ENCODE data around the gene KLF7.

The KLF7 gene

DNA sequence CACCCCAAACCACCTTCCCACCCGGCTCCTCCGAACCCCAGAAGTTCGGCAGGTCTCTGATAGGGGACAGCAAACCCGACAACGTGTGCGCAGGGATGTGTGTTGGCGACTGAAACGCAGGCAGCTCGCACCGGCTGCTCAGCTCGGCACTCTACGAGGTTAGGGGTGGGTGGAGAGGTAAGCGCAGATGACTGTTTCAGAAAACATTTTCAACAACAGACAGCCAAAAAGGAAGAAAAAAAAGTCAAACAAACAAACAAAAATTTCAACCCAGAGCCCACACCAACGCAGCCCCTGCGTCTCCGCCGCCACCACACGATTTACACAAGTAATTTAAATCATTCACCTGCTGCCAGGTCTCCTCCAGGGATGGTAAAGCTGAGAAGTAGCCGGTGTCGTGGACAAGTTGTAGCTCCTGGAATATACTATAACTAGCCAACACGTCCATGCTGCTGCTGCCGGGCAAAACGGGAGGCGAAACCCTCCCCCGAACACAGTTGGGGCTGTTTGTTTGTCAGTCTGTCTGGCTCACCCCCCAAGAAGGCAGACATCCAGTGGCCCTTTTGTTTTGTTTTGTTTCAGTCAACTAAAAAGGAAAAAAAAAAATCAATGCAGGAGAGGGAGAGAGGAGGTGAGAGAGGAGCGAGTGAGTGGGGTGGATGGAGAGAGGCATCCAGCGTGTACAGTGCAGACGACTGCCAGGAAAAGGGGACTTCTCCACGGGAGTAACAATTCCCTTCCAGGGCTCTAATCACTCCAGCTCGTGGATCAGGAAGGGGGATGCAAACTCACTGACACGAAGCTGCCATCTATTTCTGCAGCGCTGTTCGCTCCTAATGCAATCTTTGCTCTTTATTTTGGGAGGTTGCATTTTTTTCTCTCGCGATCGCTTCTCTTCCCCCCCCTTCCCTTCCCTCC, at the start of gene KLF7:
Gene KLF7 (minus strand): TSS at position 828 of the 918 bp plus-strand sequence. CDS start 380 bp downstream, at position 448.
- peak in 1 of 2 experiments; percentile 42 for DNase-seq

- DNase-seq: no peak
Observed at GRCh38 chr2:207215308-207215707, 49.6 kb upstream of the KLF7 start.

GRCh38 chr2:207214446-207214845, 48.7 kb upstream of the KLF7 start:
- DNase-seq: no peak

GRCh38 chr2:207206011-207206410, 40.3 kb upstream of the KLF7 start:
- no peak for DNase-seq

- no peak for DNase-seq
Observed at GRCh38 chr2:207205173-207205957, 39.6 kb upstream of the KLF7 start.

DNA sequence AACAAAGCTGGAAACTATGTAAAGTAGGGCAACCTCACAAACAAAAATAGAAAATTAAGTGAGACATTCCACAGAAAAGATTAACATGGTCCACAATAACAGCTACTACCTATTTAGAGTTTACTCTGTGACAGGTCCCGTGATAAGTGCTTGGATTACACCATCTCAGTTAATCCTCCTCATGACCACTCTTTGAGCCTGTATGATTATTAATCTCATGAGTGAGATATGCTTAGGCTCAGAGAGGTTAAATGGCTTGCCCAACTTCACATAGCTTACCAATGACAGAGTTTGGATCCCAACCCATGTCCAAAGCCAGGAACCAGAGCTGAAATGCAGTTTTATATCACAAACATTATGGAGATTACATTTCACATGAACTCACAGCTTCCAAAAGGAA, 37.3 kb upstream of the KLF7 start:
- DNase-seq: no peak

DNA sequence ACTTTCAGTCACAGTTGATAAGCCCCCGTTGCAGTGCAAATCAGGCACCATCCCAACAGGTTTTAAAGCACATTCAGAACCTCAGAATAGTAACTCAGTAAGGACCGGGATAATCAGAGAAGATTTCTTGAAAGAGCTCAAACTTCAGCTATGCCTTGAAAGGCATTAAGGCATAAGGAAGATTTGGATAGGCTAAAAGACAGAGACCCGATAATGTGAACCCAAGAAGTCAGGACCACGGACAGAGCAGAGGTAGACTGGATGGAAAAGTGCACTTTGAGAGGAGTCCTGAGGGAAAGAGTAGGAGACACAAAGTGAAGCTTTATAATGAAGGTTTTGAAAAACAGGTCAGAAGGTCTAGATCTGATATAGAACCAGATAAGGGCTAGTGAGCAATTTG, 36.9 kb upstream of the KLF7 start:
- peak; percentile 11 to 24 for DNase-seq

- no peak for DNase-seq
Observed at GRCh38 chr2:207201416-207201815, 35.7 kb upstream of the KLF7 start.

- DNase-seq: no peak
Observed at GRCh38 chr2:207200136-207200535, 34.4 kb upstream of the KLF7 start.

- no peak for DNase-seq
Observed at GRCh38 chr2:207194028-207194427, 28.3 kb upstream of the KLF7 start.

DNA sequence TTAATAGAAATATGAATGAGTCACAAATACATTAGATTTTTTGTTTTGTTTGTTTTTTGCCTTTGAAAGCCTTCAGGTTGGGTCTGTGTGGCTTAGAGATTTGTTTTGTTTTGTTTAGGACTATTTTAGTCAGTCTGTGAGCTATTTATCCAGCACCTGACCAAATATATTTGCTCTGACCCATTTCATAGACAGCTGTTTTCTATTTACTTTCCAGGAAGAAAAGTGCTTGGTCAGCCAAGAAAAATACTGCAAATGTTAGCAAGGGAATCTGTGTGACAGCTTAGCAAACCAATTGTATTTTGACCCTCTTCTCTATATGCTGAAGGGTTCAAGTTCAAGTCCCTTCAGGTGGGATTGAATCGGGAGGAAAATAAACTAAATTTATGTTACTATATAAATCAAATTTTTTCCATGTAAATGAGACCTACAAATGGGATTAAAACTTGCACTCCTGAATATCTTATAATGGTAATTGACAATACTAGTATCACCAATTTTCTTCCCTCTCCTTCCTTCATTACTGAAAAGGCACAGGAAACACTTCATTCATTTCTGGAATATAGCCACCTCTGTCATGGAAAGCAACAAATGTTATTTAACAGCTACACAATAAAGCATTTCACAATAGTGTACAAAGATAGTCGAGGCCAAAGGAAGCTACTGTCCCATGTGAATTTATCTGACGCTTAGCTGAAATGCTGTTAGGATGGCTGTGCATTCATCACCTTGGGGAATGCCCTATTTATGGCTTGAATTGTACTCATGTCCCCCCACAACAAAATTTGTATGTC, 23.1 kb upstream of the KLF7 start:
- DNase-seq: no peak

DNA sequence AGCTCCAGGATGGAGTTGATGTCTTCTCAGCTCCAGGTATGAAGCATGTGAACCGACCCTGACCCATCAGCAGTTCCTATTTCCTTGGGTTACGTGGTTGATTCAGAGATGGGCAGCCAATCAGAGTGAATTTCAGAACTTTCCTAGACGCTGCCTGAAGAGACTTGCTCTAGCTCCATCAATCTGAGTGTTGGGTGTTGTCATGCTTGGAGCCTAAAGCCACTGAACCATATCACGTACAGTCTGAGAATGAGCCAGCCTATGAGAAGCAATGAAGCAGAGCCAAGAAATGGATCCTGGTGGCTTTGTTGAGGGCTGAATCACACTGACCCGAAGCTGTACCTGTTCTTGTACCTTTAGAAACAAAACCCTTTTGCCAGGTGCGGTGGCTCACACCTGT, 19.6 kb upstream of the KLF7 start:
- no peak for DNase-seq

DNA sequence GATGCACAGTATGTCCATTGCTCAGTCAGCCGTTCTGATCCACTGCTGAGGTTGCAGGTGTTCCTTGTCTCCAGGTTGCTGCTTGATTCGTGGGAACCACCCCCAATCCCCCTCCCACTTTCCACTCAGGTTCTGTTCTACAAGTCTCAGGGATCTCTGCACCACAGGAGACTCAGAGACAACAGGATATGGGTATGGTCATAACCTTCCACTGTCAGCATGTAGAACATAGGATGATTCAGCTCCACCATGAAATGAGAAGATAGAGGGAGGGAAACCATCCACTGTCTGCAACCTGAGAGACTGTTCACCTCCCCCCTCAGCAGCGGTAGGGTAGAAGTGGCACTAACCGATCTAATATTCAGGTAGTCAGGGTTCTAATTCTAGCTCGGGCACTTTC, 19.0 kb upstream of the KLF7 start:
- DNase-seq: no peak

DNA sequence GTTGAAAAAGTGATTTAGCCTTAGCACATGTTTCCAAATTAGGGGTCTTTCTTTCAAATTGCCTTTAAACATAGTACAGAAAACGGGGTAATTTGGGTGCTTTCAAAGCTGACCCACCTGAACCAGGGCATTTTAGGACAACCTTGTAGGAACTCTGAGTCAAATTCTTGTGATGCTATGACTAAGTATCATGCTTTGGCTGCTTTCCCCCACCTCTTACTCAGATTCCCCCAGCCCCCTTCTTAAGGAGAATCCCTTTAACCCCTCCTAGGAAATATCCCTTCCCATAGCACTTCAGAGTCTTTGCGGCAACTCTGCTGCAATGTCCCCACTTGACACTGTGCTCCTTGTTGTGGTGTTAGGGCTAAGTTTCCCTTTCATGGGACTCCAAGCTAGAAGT, 18.6 kb upstream of the KLF7 start:
- DNase-seq: no peak

GRCh38 chr2:207183506-207183905, 17.8 kb upstream of the KLF7 start:
- DNase-seq: no peak

- no peak for DNase-seq
Observed at GRCh38 chr2:207182911-207183310, 17.2 kb upstream of the KLF7 start.

DNA sequence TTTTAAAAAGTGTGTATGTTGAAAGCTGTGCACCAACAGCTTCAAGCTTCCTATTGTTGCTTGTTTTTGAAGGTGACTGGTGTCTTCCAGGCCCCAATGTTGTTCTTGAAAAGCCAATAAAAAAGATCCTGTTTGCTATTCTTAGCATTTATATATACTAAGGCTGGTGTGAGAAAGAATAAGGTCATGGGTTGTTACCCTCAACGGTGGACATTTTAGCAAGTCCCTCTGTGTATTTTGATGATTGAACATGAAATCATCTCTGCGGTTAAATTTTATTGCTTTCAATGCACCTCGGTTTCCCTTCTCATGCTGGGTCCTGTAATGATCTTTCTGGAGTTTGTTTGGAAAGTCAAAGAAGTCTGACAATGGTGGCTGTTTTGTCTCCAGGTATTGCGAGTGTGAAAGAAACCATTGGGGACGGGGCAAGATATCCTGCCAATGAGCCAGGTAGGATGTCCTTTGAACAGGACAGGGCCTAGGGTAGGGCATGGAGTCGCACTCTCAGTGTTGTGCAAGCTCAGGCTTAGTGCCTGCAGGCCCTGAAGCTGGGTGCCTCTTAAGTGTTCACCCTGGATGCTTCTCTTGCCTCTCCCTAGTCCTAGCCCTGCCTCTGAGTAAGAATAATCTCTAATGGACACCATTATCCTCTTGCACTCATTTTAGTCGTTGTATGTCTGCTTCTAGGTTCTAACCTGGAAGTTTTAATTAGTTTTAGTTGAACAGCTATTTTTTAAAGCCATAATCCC, 16.0 kb upstream of the KLF7 start:
- DNase-seq: no peak

DNA sequence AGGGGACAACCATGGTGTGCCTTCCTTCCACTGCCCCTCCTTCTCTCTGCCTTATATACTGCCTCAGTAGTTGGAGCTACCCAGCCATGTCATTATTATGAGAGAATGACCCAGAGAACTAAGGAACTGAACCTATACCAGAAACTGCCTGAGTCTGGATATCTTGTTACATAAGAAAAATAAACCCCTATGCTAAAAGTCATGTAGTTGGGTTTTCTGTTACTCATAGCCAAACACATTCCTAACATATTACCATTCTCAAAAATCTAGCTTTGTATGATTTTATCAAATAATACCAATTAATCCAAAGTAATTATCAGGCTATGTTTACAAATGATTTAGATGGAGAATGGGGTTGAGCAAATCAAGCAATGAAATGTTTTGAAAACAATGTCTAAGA, 15.0 kb upstream of the KLF7 start:
- DNase-seq: no peak

DNA sequence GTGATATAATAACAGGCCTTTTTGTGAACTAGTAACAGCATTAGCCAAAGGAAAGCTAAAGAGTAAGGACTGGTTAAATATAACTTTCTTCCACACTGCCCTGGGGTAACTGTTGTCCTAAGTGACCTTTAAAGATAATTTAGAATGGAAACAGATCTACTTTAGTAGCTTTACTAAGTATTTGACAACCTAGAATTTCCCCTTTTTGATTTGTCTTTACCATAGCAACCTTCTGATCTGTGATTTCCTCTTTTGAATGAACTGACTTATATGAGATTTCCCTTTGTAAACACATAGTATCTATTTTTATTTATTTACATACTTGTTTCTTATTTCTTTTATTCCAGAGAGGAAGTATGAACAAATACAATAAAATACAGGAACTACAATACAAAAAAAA, 10.5 kb upstream of the KLF7 start:
- DNase-seq: peak in 1 of 2 experiments; percentile 8

- DNase-seq: no peak
Observed at GRCh38 chr2:207173641-207174040, 7.9 kb upstream of the KLF7 start.

DNA sequence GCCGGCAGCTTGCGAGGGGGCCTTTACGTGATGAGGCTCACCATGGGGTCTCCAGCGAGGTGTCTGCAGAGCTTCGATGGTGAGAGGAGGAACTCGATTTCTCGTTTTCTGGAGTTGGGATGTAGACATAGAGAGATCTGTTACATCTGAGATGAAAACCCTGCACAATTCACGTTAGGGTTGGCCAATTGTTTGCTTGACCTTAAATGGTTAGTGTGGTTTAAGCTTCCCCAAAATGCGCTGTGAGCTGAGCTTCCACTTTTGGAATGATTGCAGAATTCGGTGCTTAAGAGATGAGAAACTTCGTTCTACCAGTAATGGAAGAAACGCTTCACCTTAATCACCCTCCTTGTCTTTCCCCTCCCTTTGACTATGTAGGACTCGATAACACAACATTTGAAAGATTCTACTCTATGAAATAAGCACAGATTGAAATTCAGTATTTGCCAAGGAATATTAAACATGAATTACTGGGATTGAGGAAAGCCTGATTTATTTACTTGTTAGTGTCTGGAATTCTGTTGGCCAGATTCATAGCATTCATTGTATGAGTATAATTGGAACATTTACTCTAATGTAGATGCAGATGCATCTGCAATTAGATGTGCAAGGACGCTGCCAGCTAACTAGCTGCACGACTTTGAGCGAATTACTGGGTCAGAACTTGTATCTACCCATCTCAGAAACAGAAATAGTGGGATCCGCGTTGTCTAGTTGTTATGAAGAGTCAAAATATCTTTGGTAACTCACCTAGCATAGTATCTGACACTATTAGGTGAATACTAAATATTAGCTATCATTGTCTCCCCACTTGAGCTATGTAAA, 1.6 kb upstream of the KLF7 start:
- peak in 1 of 2 experiments; percentile 44 for DNase-seq

Measured in Kasumi-1 (cell line).